GM10847 (cell line): ENCODE measurements around the gene EPG5.

Experiments used
- POLR2A ChIP-seq: IDR thresholded peaks from 2 replicates; pipeline ENCODE4 v1.6.1; 2011; ENCODE audit not compliant: insufficient read length; ENCODE audit errors: extremely low read depth

The EPG5 gene

DNA sequence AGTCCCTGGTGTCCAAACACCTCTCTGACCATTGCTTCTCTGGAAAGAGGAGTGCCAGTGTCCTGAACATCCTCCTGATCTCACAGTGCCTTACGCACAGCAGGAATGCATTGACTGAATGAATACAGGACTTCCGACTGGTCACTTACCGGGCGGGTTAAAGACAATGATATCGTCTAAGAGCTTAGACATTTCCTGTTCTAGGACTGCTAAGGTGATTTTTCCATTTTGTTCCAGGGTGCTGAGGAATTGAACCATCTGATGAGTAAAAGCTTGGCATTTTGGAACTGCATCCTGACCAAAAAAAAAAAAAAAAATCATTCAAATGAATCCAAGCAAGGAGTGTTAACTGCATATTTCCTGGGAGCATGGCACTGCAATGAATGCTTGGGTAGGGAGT lies 101.7 kb downstream of the EPG5 start:
- TF ChIP-seq POLR2A = no peak

DNA sequence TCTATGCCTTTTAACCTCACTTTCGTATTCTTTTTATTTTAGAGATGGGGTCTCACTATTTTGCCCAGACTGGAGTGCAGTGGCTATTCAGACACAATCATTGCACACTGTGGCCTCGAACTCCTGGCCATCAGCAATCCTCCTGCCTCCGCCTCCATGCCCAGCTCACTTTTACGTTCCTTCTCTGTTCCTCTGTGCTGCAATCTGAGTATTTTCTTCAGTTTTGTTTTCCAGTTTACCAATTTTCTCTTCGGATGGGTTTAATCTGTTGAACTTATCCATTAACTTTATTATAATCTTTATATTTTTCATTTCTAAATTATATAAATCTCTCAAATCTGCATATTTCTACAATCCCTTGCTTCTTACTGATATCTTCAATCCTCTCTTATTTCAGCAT lies 103.0 kb downstream of the EPG5 start:
- TF ChIP-seq POLR2A = no peak

DNA sequence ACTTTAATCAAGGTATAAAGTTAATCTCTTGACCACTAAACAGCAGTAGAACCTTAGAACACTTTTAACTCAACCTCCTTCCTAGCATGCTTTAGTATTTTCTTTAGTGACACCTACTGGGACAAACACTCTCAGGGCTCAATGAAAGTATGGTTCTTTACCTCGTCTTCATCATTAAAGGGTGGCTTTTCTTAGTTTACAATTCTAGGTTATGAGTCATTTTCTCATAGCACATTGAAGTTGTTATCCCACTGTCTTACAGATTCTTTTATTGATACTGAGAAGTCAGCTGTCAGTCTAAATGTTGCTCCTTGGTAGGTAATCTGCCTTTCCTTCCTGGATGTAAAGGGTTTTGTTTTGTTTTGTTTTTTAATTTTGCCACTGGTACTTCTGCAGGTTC lies 103.7 kb downstream of the EPG5 start:
- no peak for TF ChIP-seq POLR2A

DNA sequence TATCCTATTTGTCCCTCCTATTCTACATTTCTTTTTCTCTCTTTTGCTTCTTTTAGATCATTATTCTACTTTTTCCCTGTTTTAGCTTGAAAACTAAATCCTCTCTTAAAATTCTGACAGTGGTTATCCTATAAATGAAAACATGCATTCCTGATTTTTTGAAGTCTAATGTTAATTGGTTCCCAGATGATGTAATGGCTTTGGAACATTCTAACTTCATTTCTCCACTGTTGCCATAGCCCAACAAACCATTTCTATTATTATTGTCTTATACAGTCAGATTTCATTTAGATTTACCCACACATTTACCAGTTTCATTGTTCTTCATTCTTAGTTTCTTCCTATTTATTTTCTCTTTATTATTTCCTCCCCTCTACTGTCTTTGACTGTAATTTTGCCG lies 105.2 kb downstream of the EPG5 start:
- no peak for TF ChIP-seq POLR2A

DNA sequence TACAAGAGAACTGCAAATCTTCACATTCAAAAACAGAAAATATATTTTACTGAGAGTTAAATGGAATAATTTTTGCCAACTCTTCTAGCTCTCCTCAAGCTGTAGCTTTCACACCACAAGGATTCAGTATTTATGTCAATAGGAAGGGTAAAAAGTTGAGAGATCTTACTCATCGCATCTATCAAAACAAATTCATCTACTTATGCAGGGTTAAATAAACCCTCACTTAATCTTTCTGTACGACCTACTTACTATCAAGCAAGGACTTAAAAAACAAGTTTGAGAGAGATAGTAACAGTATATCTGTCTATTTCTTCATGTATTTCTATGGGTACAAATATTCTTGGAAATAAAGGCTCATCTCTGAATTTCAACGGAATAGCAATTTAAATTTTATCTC lies 106.2 kb downstream of the EPG5 start:
- TF ChIP-seq POLR2A = no peak

DNA sequence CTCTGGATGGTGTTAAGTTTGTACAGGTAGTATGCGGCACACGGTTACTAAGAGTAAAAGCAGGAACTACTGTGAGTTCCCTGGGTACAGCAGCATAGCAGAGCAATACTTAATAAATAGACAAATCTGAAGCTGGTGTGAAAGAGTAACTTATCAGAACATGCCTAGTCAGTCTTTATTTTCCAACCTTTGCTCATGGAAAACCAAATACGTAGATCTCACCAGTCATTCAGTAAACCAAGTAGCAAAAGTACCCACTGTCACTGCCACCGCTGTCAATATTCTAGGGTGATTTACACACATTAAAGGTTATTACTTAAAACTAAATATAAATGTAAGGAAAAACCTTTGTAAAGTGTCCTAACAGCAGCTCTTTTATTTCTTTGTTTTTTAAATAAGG lies 106.6 kb downstream of the EPG5 start:
- TF ChIP-seq POLR2A = no peak

DNA sequence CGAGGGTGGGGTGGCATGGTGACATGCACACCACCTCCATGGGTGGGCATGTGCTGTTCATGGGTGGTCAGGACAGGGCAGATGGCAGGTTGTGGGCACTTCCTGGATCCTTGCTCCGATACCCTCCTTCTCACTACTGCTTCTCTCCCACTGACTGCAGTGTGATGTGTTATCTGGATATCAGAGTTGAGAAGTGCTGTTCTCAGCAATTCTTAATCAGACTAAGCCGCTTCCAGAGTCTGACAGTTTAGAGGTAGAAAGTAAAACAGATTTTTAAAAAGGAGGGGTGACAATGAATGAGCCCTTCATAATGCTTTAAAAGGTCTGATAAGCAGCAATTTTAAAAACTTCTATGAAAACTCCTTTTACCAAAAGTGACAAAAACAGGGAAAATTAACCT lies 107.8 kb downstream of the EPG5 start:
- TF ChIP-seq POLR2A = no peak

DNA sequence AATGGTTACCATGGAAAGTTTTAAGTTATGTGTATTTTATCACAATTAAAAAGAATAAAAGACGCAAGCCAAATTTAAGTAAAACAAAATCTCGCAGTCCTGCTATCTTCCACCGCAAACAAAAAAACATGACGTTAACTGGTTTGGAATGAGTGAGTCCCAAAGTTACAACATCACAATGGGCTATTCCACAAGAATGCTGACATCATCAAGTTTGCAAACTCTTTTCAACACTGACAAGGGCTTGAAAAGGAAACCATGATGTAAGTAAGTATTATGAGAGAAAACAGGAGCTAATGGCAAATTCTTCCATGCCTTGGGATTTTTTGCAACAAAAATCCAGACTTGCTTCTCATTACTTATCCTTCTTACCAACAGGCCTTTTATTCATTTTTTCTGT lies 110.6 kb downstream of the EPG5 start:
- TF ChIP-seq POLR2A = no peak

DNA sequence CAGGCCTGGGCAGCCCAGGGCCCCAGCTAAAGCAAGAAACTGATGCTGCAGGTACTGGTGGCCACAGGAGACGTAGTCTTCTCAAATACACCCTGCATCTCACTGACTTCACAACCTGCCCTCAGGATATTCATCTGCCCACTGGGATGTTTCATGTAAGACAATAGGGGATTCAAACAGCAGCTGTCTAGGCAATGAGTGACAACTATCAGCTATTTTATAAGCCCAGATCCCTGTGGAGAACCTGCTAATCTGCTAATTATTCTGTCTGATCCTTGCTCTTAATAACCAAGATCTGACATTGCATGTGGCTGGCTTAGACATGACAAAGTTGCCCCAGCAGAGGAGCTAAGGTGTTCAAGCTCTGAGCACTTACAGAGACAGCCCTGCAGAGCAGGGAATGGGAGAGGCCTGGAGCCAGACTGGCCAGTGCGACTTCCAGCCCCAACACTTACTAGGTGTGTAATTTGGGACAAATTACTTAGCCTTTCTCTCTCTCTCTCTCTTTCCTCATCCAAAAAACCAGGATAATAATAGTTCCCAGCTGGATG lies 113.0 kb downstream of the EPG5 start:
- no peak for TF ChIP-seq POLR2A

DNA sequence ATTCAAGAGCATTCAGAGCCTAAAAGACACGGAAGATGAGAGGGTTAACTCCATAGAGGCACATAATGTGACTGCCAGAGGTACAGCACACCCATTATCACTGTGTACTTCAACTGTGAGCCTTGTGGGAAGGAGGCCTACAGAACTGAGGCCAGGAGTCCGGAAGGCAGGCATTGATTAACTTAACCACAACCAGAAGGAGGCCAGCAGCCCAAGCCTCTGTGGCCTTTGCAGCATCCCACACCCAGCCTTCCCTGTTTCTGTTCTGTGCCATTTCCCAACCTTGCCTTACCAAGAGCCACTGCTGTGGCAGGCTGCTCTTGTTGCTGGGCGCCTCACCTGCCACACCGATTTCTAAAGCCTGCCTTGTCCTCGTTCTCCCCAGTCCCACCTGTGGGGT lies 114.5 kb downstream of the EPG5 start:
- TF ChIP-seq POLR2A = no peak

DNA sequence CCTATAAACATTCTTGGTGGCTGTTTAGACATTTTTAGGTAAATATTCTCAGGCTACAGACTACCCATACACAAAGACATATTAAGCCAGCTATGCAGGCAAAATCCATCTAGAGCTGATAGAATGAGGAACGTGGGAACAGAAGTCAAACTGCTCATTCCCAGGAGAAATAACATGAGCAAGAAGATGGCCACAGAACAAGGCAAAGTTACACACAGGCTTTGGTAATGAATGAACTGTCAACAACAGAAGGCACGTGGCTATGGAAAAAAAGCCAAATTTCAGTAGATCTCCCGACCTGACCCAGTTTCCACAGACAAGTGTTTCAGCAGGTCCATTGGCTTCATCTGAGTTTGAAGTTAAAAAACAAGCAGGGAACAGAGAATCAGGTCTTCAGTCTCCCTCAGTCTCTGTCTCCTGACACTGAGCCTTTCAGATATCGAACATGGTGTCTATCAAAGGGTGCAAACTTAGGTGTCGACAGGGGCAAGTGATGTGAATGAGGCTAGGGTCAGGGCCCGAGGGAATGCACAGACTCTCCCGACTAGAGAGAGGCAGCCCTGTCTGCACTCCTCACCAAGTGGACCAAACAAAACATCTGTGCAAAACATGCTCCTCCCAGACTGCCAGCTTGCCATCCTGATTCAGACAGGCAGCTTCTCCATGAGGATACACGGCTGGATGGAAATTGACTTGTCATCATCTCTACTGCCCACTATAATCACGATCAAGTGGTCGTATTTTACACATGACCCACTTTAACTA lies 115.8 kb downstream of the EPG5 start:
- no peak for TF ChIP-seq POLR2A

DNA sequence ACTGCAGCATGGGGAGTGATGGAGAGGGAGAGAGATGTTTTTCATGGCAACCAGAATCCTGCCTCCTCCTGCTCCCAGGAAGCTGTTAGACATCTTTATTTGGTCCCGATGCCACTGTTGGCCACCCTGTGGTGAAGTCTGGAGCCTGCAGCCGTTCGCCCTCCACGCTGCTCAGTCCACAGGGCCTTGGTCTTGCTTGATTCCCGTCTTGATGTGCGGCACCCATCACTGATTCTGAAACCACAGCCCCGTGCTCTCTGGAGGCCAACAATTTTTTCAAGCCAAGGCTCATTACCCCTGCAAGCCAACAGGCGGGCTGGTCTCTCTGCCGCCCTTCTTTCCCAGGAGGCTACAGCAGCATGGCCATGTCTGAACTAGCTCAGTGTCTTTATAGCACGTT lies 117.1 kb downstream of the EPG5 start:
- TF ChIP-seq POLR2A = no peak

DNA sequence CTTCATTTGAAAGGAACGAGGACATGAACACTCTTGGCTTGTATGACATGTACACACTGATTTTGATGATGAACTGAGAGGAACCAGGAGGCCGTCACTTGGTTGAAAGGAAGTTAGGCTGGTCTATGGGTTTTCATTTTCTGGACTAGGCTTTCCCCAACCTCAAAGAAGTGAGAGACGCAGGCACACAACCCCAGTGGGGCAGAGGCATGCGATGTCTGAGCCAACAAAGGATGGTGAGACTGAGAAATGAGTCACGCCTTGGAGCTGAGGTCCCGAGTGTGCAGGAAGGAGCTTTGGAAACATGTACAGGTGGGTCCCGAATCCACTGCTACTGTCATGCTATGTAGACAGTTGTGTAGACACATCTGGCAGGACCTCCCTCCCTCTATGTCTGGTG lies 117.6 kb downstream of the EPG5 start:
- no peak for TF ChIP-seq POLR2A

DNA sequence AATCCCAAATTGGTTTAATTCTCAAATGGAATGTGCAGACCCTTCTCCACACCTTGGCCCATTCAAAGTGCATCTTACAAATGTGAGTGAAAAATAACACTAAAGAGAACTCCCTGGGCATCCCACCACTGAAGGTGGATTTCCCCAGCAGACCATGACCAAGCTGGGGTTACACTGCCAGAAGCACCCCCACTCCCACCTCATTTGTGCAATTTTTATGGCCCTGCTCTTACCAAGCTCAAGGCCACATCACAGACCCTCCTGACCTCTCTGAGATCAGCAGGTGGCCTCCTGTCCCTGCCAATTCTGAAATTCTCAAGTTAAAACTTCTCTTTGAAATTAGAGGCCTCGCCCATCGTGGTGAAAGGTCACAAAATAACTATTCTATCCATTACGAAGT lies 120.0 kb downstream of the EPG5 start:
- no peak for TF ChIP-seq POLR2A

DNA sequence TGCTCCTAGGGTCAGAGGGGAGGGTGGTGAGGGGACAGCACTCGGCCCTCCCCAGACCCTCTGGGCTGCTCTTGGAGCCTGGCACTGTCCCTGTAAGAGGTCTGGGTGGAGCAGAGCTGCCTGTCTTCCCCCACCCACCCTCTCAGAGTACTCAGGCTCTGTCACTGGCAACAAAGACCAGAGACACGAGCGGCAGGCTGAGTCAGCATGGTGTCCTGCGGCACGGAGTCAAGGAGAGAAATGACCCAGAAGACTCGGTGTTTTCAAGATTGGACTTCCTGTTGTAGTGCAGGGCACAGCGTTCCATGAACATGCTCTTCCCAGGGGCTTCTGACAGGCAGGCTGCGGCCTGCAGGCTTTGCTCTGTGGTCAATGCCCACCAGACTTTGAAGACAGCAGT lies 121.7 kb downstream of the EPG5 start:
- TF ChIP-seq POLR2A = no peak

DNA sequence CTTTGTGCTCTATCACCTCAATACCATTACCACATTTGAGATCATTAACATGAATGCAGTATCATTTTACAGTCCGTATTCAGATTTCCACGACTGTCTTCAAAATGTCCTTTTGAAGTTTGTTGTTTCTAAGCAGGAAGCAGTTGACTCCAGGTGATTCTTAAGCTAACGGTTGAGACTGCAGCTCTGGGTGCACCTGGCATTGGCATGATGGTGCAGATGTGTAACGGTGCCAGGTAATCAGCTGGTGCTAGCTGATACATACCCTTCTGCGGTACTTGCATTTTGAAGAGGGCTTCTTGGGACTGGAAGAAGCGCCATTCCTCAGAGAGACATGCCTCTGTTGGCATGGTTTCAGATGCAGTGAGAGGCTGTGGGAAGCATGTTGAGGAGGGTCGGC lies 122.2 kb downstream of the EPG5 start:
- TF ChIP-seq POLR2A = no peak

DNA sequence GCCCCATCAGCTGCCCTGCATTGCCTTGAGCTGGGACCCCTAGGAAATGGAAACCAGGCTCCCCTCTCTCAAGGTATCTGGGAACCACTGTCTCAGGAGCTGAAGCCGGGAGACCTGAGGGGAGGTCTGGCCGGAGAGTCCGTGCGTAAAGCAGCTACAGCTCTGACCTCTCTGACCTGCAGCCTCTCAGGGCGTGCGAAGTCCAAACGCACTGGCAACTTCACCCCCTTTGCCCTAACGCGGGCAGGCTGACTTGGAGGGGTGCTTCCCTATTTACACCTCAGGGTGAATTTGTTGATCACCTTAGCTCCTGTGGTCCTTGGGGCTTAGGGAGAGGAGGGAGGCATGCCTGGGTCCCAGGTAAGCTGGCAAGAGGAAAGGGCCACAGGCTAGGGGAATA lies 124.1 kb downstream of the EPG5 start:
- no peak for TF ChIP-seq POLR2A

DNA sequence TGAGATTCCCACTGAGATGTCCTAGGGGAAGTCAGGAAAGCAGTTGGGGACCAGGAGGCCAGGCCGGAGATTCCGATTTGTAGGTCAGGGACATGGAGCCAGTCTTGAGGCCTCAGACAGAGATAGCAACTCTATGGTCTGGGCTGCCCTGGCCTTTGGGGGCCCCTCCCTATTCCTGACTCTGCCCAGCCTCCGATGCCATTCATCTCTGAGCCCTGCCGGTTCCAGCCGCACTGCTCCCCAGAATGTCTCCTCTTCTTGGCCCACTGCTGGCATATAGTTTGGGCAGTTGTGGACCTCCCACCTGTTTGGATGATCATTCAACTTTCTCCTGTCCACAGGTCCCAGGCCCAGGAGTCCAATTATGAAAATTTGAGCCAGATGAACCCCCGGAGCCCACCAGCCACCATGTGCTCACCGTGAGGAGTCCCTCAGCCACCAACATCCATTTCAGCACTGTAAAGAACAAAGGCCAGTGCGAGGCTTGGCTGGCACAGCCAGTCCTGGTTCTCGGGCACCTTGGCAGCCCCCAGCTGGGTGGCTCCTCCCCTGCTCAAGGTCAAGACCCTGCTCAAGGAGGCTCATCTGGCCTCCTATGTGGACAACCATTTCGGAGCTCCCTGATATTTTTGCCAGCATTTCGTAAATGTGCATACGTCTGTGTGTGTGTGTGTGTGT lies 125.2 kb downstream of the EPG5 start:
- TF ChIP-seq POLR2A = no peak
